Activated B cell treated with CpG ODN at 0.5 μM for 24 hours (primary cell): Measurements from ENCODE around the gene CCR3. TPM values are rescaled to one million over a fixed set of nuclear protein-coding genes. Genes with fewer than 3 reads are reported as not detected.

ENCODE experiments used
- ATAC-seq: fragments of 200-7000 bp; cut with Tn5 transposase; one replicate; pipeline ENCODE4 v1.10.0; 2021; ENCODE audit warnings: low read depth, mild to moderate bottlenecking, moderate library complexity
- CTCF ChIA-PET: fragments of 350-600 bp; sonication (Branson Sonifier 250); formaldehyde crosslinking; loops from one replicate; lab custom pipeline; 2021; ENCODE audit warnings: antibody characterized with exemption; lab: Charles Lee
- POLR2A ChIA-PET: fragments of 350-600 bp; sonication (Branson Sonifier 250); formaldehyde crosslinking; loops from one replicate; lab custom pipeline; 2021; ENCODE audit warnings: antibody characterized with exemption; lab: Charles Lee
- DNase-seq: peaks from one replicate; pipeline ENCODE4 v3.0.0; 2022
- H3K27ac Mint-ChIP-seq: one replicate; pipeline ENCODE4 v1.8.0; 2020; ENCODE audit warnings: mixed read lengths
- H3K27me3 Mint-ChIP-seq: one replicate; pipeline ENCODE4 v1.8.0; 2021; ENCODE audit warnings: mixed read lengths
- H3K36me3 Mint-ChIP-seq: one replicate; pipeline ENCODE4 v1.8.0; 2021; ENCODE audit warnings: low read depth, mixed read lengths
- H3K4me1 Mint-ChIP-seq: one replicate; pipeline ENCODE4 v1.8.0; 2021; ENCODE audit warnings: mixed read lengths
- H3K4me3 Mint-ChIP-seq: one replicate; pipeline ENCODE4 v1.8.0; 2020; ENCODE audit warnings: mild to moderate bottlenecking, mixed read lengths
- H3K9me3 Mint-ChIP-seq: one replicate; pipeline ENCODE4 v1.8.0; 2020; ENCODE audit warnings: mixed read lengths
- CTCF ChIP-seq: fragments of 200-600 bp; IDR thresholded peaks from one replicate; pipeline ENCODE4 v1.8.0; 2022; ENCODE audit warnings: antibody characterized with exemption, mild to moderate bottlenecking
- intact Hi-C: fragments of 100-400 bp; cut with micrococcal nuclease; formaldehyde crosslinking; loops from one replicate; pipeline ENCODE4 v1.15.1; 2024
- total RNA-seq: library from RNA; stranded (reverse); gene quantifications from 2 replicates; pipeline ENCODE4 v1.2.3, GENCODE V29; 2022

Gene CCR3
- total RNA-seq, 1 donor from 2014 or later, result not detected

- H3K36me3 Mint-ChIP-seq, result no peaks in the 10 kb centered on the region
- no peak overlapping the region for H3K4me3 Mint-ChIP-seq
- H3K27ac Mint-ChIP-seq, result no peak overlapping the region
- intact Hi-C loops, result no loop called here
- peaks cover 23% of the 10 kb centered on the region for H3K4me1 Mint-ChIP-seq
- TF ChIP-seq CTCF, result no peak
- ATAC-seq, result no peak
- H3K27me3 Mint-ChIP-seq, result peaks cover 3% of the 10 kb centered on the region
- ChIA-PET CTCF (no interaction called here), POLR2A (no interaction called here)
- H3K9me3 Mint-ChIP-seq, result peaks cover 3% of the 10 kb centered on the region
- DNase-seq, result no peak
These were observed 10.9 kb upstream of the CCR3 start for GRCh38 chr3:46231323-46231722.

- no peak overlapping the region for H3K27ac Mint-ChIP-seq
- intact Hi-C loops, result no loop called here
- no peaks in the 10 kb centered on the region for H3K36me3 Mint-ChIP-seq
- H3K9me3 Mint-ChIP-seq, result no peaks in the 10 kb centered on the region
- ATAC-seq (no peak), DNase-seq (no peak)
- peaks cover 3% of the 10 kb centered on the region for H3K27me3 Mint-ChIP-seq
- H3K4me1 Mint-ChIP-seq, result peaks cover 13% of the 10 kb centered on the region
- ChIA-PET POLR2A (no interaction called here), CTCF (no interaction called here)
- no peak for TF ChIP-seq CTCF
- H3K4me3 Mint-ChIP-seq, result no peak overlapping the region
These were observed 9.1 kb upstream of the CCR3 start for GRCh38 chr3:46233194-46233593.

- DNase-seq, result no peak
- peaks cover 3% of the 10 kb centered on the region for H3K27me3 Mint-ChIP-seq
- H3K9me3 Mint-ChIP-seq, result no peaks in the 10 kb centered on the region
- no peak for ATAC-seq
- H3K36me3 Mint-ChIP-seq, result no peaks in the 10 kb centered on the region
- ChIA-PET POLR2A (no interaction called here), CTCF (no interaction called here)
- H3K4me1 Mint-ChIP-seq, result peaks cover 3% of the 10 kb centered on the region
- no peak for TF ChIP-seq CTCF
- no peak overlapping the region for H3K27ac Mint-ChIP-seq
- H3K4me3 Mint-ChIP-seq, result no peak overlapping the region
- intact Hi-C loops, result no loop called here
These were observed 6.8 kb upstream of the CCR3 start for GRCh38 chr3:46235425-46235824.

- ChIA-PET CTCF (no interaction called here), POLR2A (no interaction called here)
- ATAC-seq (no peak), DNase-seq (no peak)
- intact Hi-C loops, result no loop called here
- peaks cover 3% of the 10 kb centered on the region for H3K27me3 Mint-ChIP-seq
- peaks cover 3% of the 10 kb centered on the region for H3K4me1 Mint-ChIP-seq
- H3K9me3 Mint-ChIP-seq, result no peaks in the 10 kb centered on the region
- no peak for TF ChIP-seq CTCF
- no peaks in the 10 kb centered on the region for H3K36me3 Mint-ChIP-seq
- no peak overlapping the region for H3K4me3 Mint-ChIP-seq
- H3K27ac Mint-ChIP-seq, result no peak overlapping the region
These were observed 5.8 kb upstream of the CCR3 start for GRCh38 chr3:46236294-46237054.

DNA sequence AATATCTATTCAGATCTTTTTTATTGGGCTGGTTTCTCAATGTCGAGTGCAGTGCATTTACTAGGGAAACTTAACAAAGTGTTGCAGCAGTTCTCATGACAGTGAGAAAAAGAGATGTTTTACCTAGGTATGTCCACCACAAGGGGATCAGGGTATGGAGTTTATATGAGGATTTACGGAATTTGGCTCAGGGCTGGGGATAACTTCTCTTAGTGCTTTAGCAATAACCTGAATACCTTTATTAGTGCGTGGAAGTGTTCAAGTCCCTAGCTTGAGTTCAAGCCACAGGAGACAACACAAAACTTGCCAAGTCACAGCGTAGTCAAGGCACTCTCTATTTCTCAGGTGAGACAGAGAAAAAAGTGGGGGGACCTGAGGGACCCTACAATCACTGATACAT lies 3.9 kb upstream of the CCR3 start:
- Mint-ChIP-seq H3K27ac (no peak overlapping the region), H3K27me3 (peaks cover under 1% of the 10 kb centered on the region), H3K36me3 (no peaks in the 10 kb centered on the region), H3K9me3 (no peaks in the 10 kb centered on the region), H3K4me1 (peaks cover 14% of the 10 kb centered on the region), H3K4me3 (no peak overlapping the region)
- ATAC-seq (no peak), DNase-seq (no peak)
- TF ChIP-seq CTCF, result no peak
- ChIA-PET CTCF (interaction anchor here (1.1 kb wide), 1 partner anchor 98 kb away, joined by 3 read pairs; no protein-coding TSS in a partner anchor), POLR2A (no interaction called here)
- intact Hi-C loops, result no loop called here
